Endothelial cell (in vitro differentiated cells): ENCODE results near the gene RAPGEF4. TPM values are rescaled to one million over a fixed set of nuclear protein-coding genes. Genes with fewer than 3 reads are reported as not detected.

Experiments
- DNase-seq: peaks from one replicate; pipeline ENCODE4 v3.0.0; 2021; ENCODE audit warnings: low spot score
- H3K27ac Mint-ChIP-seq: one replicate; pipeline ENCODE4 v1.8.0; 2021; ENCODE audit warnings: mixed read lengths, inconsistent platforms; ENCODE audit not compliant: unreplicated experiment
- H3K27me3 Mint-ChIP-seq: one replicate; pipeline ENCODE4 v1.8.0; 2021; ENCODE audit warnings: mild to moderate bottlenecking, moderate library complexity, mixed read lengths, inconsistent platforms; ENCODE audit not compliant: unreplicated experiment
- H3K36me3 Mint-ChIP-seq: one replicate; pipeline ENCODE4 v1.8.0; 2021; ENCODE audit warnings: mild to moderate bottlenecking, low read depth, mixed read lengths, inconsistent platforms; ENCODE audit not compliant: unreplicated experiment
- H3K4me1 Mint-ChIP-seq: one replicate; pipeline ENCODE4 v1.8.0; 2021; ENCODE audit warnings: mild to moderate bottlenecking, mixed read lengths, inconsistent platforms; ENCODE audit not compliant: unreplicated experiment
- H3K4me3 Mint-ChIP-seq: one replicate; pipeline ENCODE4 v1.8.0; 2021; ENCODE audit warnings: mild to moderate bottlenecking, mixed read lengths, inconsistent platforms; ENCODE audit not compliant: unreplicated experiment
- H3K9me3 Mint-ChIP-seq: one replicate; pipeline ENCODE4 v1.8.0; 2021; ENCODE audit warnings: mixed read lengths, inconsistent platforms; ENCODE audit not compliant: unreplicated experiment
- total RNA-seq: library from RNA; stranded (reverse); fragmentation: NEBNext Ultra II Directional; extraction: Animal tissue kit (Norgen Biotek cat#: 25700); gene quantifications from one replicate; pipeline ENCODE4 v1.2.1, GENCODE V29; 2021; ENCODE audit not compliant: unreplicated experiment
- TF ChIP-seq, protein P1 (sequence below): fragments of 200-600 bp; sonication (generic); IDR thresholded peaks from one replicate; pipeline ENCODE4 v1.5.0; 2021; ENCODE audit warnings: antibody characterized with exemption; ENCODE audit not compliant: unreplicated experiment

The RAPGEF4 gene
- total RNA-seq, 1 donor from 2014 or later: 7.5 TPM

DNA sequence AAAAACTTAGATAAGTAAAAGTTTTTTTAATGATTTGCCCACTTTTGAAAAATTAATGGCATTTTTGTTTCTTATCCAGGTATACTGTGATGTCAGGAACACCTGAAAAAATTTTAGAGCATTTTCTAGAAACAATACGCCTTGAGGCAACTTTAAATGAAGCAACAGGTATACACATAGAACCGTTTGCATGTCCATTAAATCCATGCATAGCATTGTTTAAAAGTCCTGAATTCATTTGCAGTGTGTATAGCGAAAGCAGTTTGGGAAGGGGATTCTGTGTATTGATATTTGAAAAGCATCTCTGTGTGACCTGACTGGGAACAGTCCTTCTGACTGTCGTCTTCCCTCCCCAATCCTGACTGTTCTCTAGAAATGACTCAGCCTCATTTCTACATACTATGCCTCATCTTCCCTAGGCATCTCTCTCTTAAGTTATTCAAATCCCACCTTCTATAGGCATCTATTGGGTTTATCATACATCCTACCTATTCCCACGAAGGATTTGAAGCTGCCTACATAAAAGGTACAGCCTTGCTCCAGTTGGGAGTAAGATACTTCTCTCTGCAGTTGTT is 260.8 kb downstream of the RAPGEF4 start:
- no peak overlapping the region for H3K27ac Mint-ChIP-seq

DNA sequence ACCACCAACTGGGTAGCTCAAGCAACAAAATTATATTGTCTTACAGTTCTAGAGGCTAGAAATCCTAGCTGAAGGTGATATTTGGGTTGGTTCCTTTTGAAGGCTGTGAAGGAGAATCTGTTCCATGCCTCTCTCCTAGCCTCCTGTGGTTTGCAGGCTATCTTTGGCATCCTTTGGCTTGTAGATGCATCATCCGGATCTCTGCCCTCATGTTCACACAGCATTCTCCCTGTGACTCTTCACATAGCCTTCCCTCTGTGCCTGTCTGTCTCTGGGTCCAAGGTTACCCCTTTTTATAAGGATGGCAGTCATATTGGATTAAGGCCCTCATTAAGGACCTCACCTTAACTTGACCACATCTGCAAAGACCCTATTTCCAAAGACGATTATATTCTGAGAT is 261.4 kb downstream of the RAPGEF4 start:
- TF ChIP-seq, protein P1, sequence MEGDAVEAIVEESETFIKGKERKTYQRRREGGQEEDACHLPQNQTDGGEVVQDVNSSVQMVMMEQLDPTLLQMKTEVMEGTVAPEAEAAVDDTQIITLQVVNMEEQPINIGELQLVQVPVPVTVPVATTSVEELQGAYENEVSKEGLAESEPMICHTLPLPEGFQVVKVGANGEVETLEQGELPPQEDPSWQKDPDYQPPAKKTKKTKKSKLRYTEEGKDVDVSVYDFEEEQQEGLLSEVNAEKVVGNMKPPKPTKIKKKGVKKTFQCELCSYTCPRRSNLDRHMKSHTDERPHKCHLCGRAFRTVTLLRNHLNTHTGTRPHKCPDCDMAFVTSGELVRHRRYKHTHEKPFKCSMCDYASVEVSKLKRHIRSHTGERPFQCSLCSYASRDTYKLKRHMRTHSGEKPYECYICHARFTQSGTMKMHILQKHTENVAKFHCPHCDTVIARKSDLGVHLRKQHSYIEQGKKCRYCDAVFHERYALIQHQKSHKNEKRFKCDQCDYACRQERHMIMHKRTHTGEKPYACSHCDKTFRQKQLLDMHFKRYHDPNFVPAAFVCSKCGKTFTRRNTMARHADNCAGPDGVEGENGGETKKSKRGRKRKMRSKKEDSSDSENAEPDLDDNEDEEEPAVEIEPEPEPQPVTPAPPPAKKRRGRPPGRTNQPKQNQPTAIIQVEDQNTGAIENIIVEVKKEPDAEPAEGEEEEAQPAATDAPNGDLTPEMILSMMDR: no peak
- no peak for DNase-seq
- Mint-ChIP-seq H3K27me3 (peaks cover 3% of the 10 kb centered on the region), H3K27ac (no peak overlapping the region), H3K4me3 (no peak overlapping the region), H3K4me1 (peaks cover 2% of the 10 kb centered on the region), H3K36me3 (no peaks in the 10 kb centered on the region), H3K9me3 (no peaks in the 10 kb centered on the region)

More for the DNA sequence above, 260.8 kb downstream of the RAPGEF4 start:
- peaks cover 2% of the 10 kb centered on the region for H3K4me1 Mint-ChIP-seq
- H3K36me3 Mint-ChIP-seq: no peaks in the 10 kb centered on the region
- TF ChIP-seq, protein P1: no peak
- no peaks in the 10 kb centered on the region for H3K9me3 Mint-ChIP-seq
- peaks cover 3% of the 10 kb centered on the region for H3K27me3 Mint-ChIP-seq
- no peak overlapping the region for H3K4me3 Mint-ChIP-seq
- no peak for DNase-seq

DNA sequence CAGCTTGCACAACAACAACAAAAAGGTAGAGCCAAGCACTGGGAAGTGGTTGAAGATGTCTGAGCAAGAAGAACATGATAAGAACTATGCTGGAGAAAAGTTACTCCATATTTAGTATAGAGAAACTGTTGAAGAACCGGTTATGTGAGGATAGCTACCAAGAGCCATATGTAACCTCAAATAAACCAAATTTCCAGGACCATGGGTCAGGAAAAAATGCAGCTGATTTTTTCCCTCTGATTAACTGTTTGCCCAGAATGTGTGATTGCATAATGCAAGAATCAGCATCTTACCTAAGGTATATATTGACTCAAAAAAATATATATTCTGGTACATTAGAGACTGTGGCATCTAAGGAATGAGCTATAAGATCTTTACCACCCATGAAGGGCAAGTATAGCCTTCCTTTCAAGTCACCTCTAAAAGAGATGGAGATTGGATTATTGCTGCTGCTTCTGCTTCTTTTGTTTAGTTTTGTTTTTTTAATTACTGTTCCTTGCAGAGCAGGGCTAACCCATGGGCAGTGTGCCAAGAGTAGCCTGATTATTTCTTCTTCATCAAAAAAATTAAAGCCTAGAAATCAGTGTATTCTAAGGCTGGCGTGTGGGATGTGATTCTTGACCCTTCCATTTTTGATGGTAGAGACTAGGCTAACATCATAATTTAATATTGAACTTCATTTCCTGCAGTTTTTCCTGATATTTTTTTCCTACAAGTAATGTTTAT is 263.1 kb downstream of the RAPGEF4 start:
- no peak for DNase-seq
- Mint-ChIP-seq H3K4me1 (peaks cover 2% of the 10 kb centered on the region), H3K27ac (no peak overlapping the region), H3K27me3 (peaks cover 3% of the 10 kb centered on the region), H3K9me3 (no peaks in the 10 kb centered on the region), H3K36me3 (no peaks in the 10 kb centered on the region), H3K4me3 (no peak overlapping the region)
- TF ChIP-seq, protein P1: no peak

DNA sequence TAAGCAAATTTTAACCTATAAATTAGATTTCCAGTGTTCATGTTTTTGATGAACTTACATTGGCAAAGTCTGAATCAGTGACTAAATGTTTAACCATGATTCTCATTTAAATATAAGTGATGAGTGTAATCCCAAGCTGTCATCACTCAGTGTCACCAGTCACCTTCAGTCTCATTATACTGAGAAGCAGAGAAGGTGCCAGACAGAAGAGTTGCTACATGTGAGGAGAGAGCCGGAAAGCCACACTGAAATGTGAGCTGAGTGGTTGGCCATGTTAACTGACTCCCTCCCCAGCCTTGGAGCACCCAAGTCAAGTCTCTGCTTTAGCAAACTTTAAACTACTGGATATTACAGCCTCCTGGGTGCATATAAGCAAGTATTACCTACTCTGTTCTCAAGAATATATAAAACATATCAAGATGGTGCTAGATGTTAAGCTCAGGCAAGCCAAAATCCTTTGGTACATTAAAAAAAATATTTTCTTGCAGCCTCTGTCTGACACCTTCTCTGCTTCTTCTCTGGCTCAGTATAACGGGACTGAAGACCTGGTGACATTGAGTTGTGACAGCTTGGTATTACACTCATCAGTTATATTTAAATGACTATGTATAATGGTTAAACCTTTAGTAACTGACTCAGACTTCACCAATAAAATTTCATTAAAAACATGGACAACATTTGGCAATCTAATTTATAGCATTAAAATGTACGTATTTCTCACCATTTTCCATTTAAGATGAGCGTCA is 264.2 kb downstream of the RAPGEF4 start:
- DNase-seq: no peak
- Mint-ChIP-seq H3K27ac (no peak overlapping the region), H3K27me3 (peaks cover 1% of the 10 kb centered on the region), H3K36me3 (no peaks in the 10 kb centered on the region), H3K4me3 (no peak overlapping the region), H3K4me1 (peaks cover under 1% of the 10 kb centered on the region), H3K9me3 (no peaks in the 10 kb centered on the region)
- TF ChIP-seq, protein P1: no peak
